BJ (cell line): Measurements from ENCODE around the gene DDR2. TPM values are rescaled to one million over a fixed set of nuclear protein-coding genes. Genes with fewer than 3 reads are reported as not detected.

ENCODE experiments used
- CTCF ChIA-PET: fragments of 350-600 bp; formaldehyde crosslinking; extraction: SDS; loops from one replicate; lab custom pipeline; 2021; ENCODE audit warnings: antibody characterized with exemption, inconsistent platforms; lab: Yijun Ruan, JAX
- POLR2A ChIA-PET: fragments of 300-600 bp; sonication (Branson Sonifier 250); formaldehyde crosslinking; extraction: SDS; loops from one replicate; lab custom pipeline; 2021; ENCODE audit warnings: antibody characterized with exemption; lab: Charles Lee
- DNase-seq: peaks from one replicate; pipeline ENCODE4 v3.0.0-alpha.2; 2011; ENCODE audit warnings: low read depth
- H3K27me3 ChIP-seq: 2 replicates; pipeline ENCODE4 v1.6.0; 2011; ENCODE audit warnings: low read length; ENCODE audit not compliant: control insufficient read depth, insufficient read depth
- H3K36me3 ChIP-seq: 2 replicates; pipeline ENCODE4 v1.5.1; 2011; ENCODE audit warnings: low read length; ENCODE audit not compliant: control insufficient read depth, insufficient read depth
- H3K4me3 ChIP-seq: 2 replicates; pipeline ENCODE4 v1.5.1; 2011; ENCODE audit warnings: low read depth, mild to moderate bottlenecking, control low read depth, low read length
- polyA plus RNA-seq: library from polyadenylated mRNA; depleted of rRNA; stranded (reverse); fragments of >200 nt; gene quantifications from 2 replicates; pipeline ENCODE4 v1.2.3, GENCODE V29; 2011
- TF ChIP-seq, protein P1 (sequence below): IDR thresholded peaks from 2 replicates; pipeline ENCODE4 v1.5.1; 2011; ENCODE audit warnings: low read depth, mild to moderate bottlenecking, control low read depth, inconsistent platforms, low read length, moderate library complexity; ENCODE audit not compliant: insufficient read depth

The DDR2 gene
- polyA plus RNA-seq, 1 experiment, result 282 TPM

DNA sequence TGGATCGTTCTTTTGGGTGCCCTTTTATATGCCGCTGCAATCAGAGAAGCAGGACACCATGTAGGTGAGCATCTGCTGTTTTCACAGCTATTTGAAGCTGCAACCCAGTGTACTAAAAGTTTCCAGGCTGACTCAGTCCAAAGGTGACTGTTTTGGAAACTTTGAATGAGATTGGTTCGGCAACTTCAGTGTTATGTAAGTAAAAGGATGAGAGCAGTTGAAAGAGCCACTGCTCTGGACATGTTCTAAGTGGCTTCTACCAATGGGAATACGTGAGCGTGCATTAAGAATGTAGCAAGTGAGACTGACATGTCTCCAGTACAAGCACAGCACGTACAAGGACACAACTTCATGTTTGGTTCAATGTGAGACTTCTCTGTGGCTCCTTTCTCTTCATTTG lies 55.6 kb downstream of the DDR2 start:
- Histone ChIP-seq H3K4me3 (no peak overlapping the region), H3K27me3 (no peaks in the 10 kb centered on the region), H3K36me3 (peaks cover 6% of the 10 kb centered on the region)
- ChIA-PET POLR2A (no interaction called here), CTCF (interaction anchor here (1.6 kb wide), 1 partner anchor 74 kb away, joined by 4 read pairs; no protein-coding TSS in a partner anchor)
- TF ChIP-seq, protein P1, sequence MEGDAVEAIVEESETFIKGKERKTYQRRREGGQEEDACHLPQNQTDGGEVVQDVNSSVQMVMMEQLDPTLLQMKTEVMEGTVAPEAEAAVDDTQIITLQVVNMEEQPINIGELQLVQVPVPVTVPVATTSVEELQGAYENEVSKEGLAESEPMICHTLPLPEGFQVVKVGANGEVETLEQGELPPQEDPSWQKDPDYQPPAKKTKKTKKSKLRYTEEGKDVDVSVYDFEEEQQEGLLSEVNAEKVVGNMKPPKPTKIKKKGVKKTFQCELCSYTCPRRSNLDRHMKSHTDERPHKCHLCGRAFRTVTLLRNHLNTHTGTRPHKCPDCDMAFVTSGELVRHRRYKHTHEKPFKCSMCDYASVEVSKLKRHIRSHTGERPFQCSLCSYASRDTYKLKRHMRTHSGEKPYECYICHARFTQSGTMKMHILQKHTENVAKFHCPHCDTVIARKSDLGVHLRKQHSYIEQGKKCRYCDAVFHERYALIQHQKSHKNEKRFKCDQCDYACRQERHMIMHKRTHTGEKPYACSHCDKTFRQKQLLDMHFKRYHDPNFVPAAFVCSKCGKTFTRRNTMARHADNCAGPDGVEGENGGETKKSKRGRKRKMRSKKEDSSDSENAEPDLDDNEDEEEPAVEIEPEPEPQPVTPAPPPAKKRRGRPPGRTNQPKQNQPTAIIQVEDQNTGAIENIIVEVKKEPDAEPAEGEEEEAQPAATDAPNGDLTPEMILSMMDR, result no peak
- no peak for DNase-seq

DNA sequence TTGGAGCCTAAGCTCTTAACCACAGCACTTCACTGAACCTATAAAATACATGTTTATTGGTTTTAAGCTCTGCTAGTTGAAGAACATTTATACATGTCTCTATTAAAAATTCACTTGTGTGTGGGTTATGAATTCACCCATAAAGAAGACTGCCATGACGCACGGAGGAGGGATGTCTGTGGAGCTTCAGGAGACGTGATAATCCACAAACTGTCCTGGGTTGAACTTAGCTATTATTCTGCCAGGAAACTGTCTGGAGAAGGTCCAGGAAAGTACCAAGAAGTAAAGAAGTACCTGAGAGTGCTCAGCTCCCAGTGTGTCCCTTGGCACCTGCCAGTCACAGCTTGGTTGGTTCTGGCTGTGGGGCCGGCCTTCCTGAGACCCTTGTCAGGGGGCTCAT lies 56.3 kb downstream of the DDR2 start:
- CTCF ChIA-PET, result interaction anchor here (1.1 to 1.6 kb wide), 2 partner anchors 26 to 75 kb away, joined by 3 to 4 read pairs; no protein-coding TSS in a partner anchor
- DNase-seq, result no peak

GRCh38 chr1:162688931-162689330 lies 56.7 kb downstream of the DDR2 start:
- TF ChIP-seq, protein P1, result no peak
- Histone ChIP-seq H3K27me3 (no peaks in the 10 kb centered on the region), H3K4me3 (no peak overlapping the region), H3K36me3 (peaks cover 6% of the 10 kb centered on the region)
- POLR2A ChIA-PET, result no interaction called here
- no peak for DNase-seq
- CTCF ChIA-PET, result interaction anchor here (1.1 to 1.6 kb wide), 2 partner anchors 26 to 75 kb away, joined by 3 to 4 read pairs; no protein-coding TSS in a partner anchor

More for the DNA sequence above, 56.3 kb downstream of the DDR2 start:
- Histone ChIP-seq H3K4me3 (no peak overlapping the region), H3K36me3 (peaks cover 6% of the 10 kb centered on the region), H3K27me3 (no peaks in the 10 kb centered on the region)
- TF ChIP-seq, protein P1, result no peak
- POLR2A ChIA-PET, result no interaction called here

- DNase-seq, result peak; percentile 60
- Histone ChIP-seq H3K4me3 (no peak overlapping the region), H3K36me3 (peaks cover 6% of the 10 kb centered on the region), H3K27me3 (no peaks in the 10 kb centered on the region)
- ChIA-PET POLR2A (interaction anchor here (1.0 to 1.7 kb wide), 3 partner anchors 9 to 20 kb away, joined by 4 read pairs; no protein-coding TSS in a partner anchor), CTCF (interaction anchor here (0.7 to 1.8 kb wide), 4 partner anchors 13 to 76 kb away, joined by 3 to 6 read pairs (median 5); no protein-coding TSS in a partner anchor)
- TF ChIP-seq, protein P1, result no peak
Observed at GRCh38 chr1:162689745-162690671, 57.7 kb downstream of the DDR2 start.
